Measurements from ENCODE around the gene SORT1. TPM values are rescaled to one million over a fixed set of nuclear protein-coding genes. Genes with fewer than 3 reads are reported as not detected.

SORT1 gene
- total and polyA plus RNA-seq, 4 donors = 39.0 to 135 (median 57.4) TPM

DNA sequence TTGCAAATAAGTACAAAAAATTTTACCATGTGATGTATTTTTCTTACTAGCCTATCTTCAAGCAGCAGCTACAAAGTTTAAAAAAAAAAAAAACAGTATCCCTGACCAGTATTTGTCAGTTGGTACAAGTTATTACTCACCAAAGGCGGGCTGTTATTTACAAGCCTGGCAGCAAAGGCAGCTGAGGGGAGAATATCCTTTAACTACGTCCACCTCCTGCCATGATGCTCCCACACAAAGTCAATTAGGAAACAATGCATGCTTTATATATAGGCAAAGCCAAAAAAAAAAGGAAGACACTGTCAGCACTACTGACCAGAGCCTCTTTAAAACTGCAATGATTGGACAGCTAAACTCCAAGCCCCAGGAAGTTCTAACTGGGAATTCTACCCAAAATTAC is 14.8 kb upstream of the SORT1 start:
- DNase-seq = no peak
- 91 to 93% methylated on average over 2 of the region's 2 CpGs for WGBS, 2 donors
- H3K9ac ChIP-seq (ENCODE audit: insufficient read depth in 1 of 2, low read length in 2 of 2) = no peak overlapping the region
- H3K4me1 ChIP-seq (ENCODE audit: control insufficient read depth in 5 of 5, insufficient read depth in 5 of 5, low read length in 5 of 5) = no peaks in the 10 kb centered on the region
- no peak overlapping the region for H3K27ac ChIP-seq (ENCODE audit: low read depth in 1 of 2, low read length in 1 of 2)
- no peak overlapping the region for H3K4me3 ChIP-seq
- ATAC-seq (ENCODE audit: insufficient read depth, low FRiP score) = no peak
- no peaks in the 10 kb centered on the region for H3K27me3 ChIP-seq (ENCODE audit: control insufficient read depth in 3 of 3, insufficient read depth in 3 of 3, low read length in 2 of 3)
- no peaks in the 10 kb centered on the region for H3K9me3 ChIP-seq (ENCODE audit: control insufficient read depth in 4 of 4, insufficient read depth in 3 of 4, low read length in 3 of 4)
- peaks cover 30 to 56% (median 43%) of the 10 kb centered on the region in 4 donors for H3K36me3 ChIP-seq (ENCODE audit: control insufficient read depth in 4 of 4, insufficient read depth in 4 of 4, low read length in 4 of 4)
- TF ChIP-seq, protein P1, sequence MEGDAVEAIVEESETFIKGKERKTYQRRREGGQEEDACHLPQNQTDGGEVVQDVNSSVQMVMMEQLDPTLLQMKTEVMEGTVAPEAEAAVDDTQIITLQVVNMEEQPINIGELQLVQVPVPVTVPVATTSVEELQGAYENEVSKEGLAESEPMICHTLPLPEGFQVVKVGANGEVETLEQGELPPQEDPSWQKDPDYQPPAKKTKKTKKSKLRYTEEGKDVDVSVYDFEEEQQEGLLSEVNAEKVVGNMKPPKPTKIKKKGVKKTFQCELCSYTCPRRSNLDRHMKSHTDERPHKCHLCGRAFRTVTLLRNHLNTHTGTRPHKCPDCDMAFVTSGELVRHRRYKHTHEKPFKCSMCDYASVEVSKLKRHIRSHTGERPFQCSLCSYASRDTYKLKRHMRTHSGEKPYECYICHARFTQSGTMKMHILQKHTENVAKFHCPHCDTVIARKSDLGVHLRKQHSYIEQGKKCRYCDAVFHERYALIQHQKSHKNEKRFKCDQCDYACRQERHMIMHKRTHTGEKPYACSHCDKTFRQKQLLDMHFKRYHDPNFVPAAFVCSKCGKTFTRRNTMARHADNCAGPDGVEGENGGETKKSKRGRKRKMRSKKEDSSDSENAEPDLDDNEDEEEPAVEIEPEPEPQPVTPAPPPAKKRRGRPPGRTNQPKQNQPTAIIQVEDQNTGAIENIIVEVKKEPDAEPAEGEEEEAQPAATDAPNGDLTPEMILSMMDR (IDR thresholded peaks at IDR 0.05; ENCODE audit: control extremely low read depth, extremely low read depth) = no peak

DNA sequence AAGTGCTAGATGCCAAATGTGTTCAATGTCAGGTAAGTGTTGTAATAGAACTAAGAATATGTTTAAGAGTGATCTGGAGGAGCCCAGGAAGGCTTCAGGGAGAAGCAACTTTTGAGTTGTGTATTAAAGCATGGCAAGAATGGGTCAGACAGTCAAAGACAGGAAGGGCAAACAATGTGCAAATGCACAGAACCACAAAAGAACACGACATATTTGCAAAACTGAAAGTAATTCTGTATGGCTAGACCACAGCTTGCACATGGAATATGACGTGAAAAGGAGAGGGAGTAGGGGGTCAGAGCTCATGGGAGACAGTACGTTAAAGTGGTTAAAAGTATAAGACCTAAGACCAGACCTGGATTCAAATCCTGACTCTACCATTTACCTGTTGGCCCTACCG is 7.1 kb upstream of the SORT1 start:
- H3K36me3 ChIP-seq (ENCODE audit: control insufficient read depth in 4 of 4, insufficient read depth in 4 of 4, low read length in 4 of 4) = peaks cover 14 to 34% (median 26%) of the 10 kb centered on the region in 4 donors
- H3K4me1 ChIP-seq (ENCODE audit: control insufficient read depth in 5 of 5, insufficient read depth in 5 of 5, low read length in 5 of 5) = no peaks in the 10 kb centered on the region
- DNase-seq = no peak
- TF ChIP-seq, protein P1 (IDR thresholded peaks at IDR 0.05; ENCODE audit: control extremely low read depth, extremely low read depth) = no peak
- H3K4me3 ChIP-seq = no peak overlapping the region
- H3K9me3 ChIP-seq (ENCODE audit: control insufficient read depth in 4 of 4, insufficient read depth in 3 of 4, low read length in 3 of 4) = no peaks in the 10 kb centered on the region
- no peak overlapping the region for H3K9ac ChIP-seq (ENCODE audit: insufficient read depth in 1 of 2, low read length in 2 of 2)
- H3K27ac ChIP-seq (ENCODE audit: low read depth in 1 of 2, low read length in 1 of 2) = no peak overlapping the region
- no peak for ATAC-seq (ENCODE audit: insufficient read depth, low FRiP score)
- no peaks in the 10 kb centered on the region for H3K27me3 ChIP-seq (ENCODE audit: control insufficient read depth in 3 of 3, insufficient read depth in 3 of 3, low read length in 2 of 3)
- 63 to 70% methylated on average over 4 of the region's 4 CpGs for WGBS, 2 donors

DNA sequence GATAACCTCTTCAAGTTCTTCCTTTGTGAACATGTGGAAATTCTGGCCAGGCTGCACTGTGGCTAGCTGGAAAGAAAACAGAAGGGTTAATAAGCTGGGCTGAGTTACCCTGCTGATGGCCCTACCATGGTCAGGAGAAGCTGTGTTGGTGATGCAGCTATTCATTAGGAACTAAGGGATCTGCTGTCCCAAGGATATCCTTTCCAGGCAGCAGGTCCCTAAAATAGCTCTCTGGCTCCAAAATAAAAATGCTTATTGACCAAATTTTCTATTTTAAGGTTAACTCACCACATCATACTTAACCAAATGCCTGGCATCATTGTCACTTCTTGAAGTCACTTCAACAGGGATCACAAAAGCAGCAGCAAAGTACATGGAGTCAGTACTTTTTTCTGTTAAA is 4.3 kb upstream of the SORT1 start:
- no peaks in the 10 kb centered on the region for H3K27me3 ChIP-seq (ENCODE audit: control insufficient read depth in 3 of 3, insufficient read depth in 3 of 3, low read length in 2 of 3)
- no peak overlapping the region for H3K27ac ChIP-seq (ENCODE audit: low read depth in 1 of 2, low read length in 1 of 2)
- H3K9ac ChIP-seq (ENCODE audit: insufficient read depth in 1 of 2, low read length in 2 of 2) = no peak overlapping the region
- TF ChIP-seq, protein P1 (IDR thresholded peaks at IDR 0.05; ENCODE audit: control extremely low read depth, extremely low read depth) = no peak
- no peak overlapping the region for H3K4me3 ChIP-seq
- ATAC-seq (ENCODE audit: insufficient read depth, low FRiP score) (no peak), DNase-seq (no peak)
- peaks cover 6 to 24% (median 11%) of the 10 kb centered on the region in 4 donors for H3K36me3 ChIP-seq (ENCODE audit: control insufficient read depth in 4 of 4, insufficient read depth in 4 of 4, low read length in 4 of 4)
- H3K9me3 ChIP-seq (ENCODE audit: control insufficient read depth in 4 of 4, insufficient read depth in 3 of 4, low read length in 3 of 4) = no peaks in the 10 kb centered on the region
- H3K4me1 ChIP-seq (ENCODE audit: control insufficient read depth in 5 of 5, insufficient read depth in 5 of 5, low read length in 5 of 5) = peaks cover 0 to 12% (median 4%) of the 10 kb centered on the region in 5 donors

DNA sequence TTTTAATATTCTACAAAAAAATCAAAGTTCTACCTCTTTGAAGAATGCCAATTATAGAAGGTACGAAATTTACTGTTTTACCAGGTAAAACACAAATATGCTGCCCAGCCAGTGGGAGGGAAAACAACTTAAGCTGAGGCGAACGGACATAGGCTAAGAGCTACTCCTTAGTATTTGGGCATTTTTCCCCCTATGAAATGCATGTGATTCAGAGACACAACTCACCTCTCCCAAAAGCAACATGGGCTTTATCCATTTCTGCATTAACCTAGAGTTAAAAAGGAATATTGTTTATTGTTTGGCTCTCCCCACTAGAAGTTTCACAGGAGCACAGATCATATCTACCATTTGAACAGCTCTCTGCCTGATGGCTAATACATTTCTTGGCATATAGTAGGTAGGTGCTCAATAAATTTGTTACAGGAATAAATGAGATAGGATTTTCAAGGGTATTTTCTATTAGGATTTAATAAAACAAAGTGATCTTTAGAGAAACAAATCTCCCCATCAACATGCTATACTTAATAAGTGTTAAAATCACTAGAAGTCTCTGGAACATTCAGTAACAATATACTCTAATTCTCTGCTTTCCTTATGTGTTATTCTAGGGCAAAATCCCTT is 2.4 kb upstream of the SORT1 start:
- TF ChIP-seq, protein P1 (IDR thresholded peaks at IDR 0.05; ENCODE audit: control extremely low read depth, extremely low read depth) = no peak
- H3K27me3 ChIP-seq (ENCODE audit: control insufficient read depth in 3 of 3, insufficient read depth in 3 of 3, low read length in 2 of 3) = no peaks in the 10 kb centered on the region
- no peaks in the 10 kb centered on the region for H3K9me3 ChIP-seq (ENCODE audit: control insufficient read depth in 4 of 4, insufficient read depth in 3 of 4, low read length in 3 of 4)
- H3K4me1 ChIP-seq (ENCODE audit: control insufficient read depth in 5 of 5, insufficient read depth in 5 of 5, low read length in 5 of 5) = peaks cover 0 to 28% (median 4%) of the 10 kb centered on the region in 5 donors
- ATAC-seq (ENCODE audit: insufficient read depth, low FRiP score) (no peak), DNase-seq (no peak)
- H3K27ac ChIP-seq (ENCODE audit: low read depth in 1 of 2, low read length in 1 of 2) = no peak overlapping the region
- WGBS, 2 donors = 93 to 95% methylated on average over 3 of the region's 3 CpGs
- no peak overlapping the region for H3K4me3 ChIP-seq
- H3K36me3 ChIP-seq (ENCODE audit: control insufficient read depth in 4 of 4, insufficient read depth in 4 of 4, low read length in 4 of 4) = peaks cover 6 to 14% (median 7%) of the 10 kb centered on the region in 4 donors
- H3K9ac ChIP-seq (ENCODE audit: insufficient read depth in 1 of 2, low read length in 2 of 2) = no peak overlapping the region
